ENCODE measurements around the gene GRK3. TPM values are rescaled to one million over a fixed set of nuclear protein-coding genes. Genes with fewer than 3 reads are reported as not detected.

GRK3 gene
- total and polyA plus RNA-seq, 2 of the 4 experiments (the other 2 are of a cell fraction) = 0.58 to 1.6 TPM

DNA sequence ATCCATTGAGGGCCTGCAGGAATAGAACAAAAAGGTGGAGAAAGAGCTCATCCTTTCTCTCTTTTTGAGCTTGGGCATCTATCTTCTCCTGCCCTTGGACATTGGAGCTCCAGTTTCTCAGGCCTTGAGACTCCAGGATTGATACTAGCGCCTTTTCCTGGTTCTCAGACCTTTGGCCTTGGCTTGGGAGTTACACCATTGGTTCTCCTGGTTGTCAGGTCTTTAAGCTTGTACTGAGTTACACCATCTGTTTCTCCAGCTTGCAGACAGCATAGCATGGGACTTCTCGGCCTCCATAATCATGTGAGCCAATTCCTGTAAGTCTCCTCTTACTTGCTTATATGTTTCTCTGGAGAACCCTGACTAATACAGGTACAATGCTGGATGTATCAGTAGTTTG is 72.6 kb downstream of the GRK3 start:
- no CpG with 5 or more reads among the region's 2 CpGs for WGBS, 2 experiments (ENCODE audit: extremely low coverage in 2 of 2, insufficient read length in 1 of 2)
- Histone ChIP-seq H2BK5ac (ENCODE audit: low read depth, low read length, poor library complexity, severe bottlenecking) (no peak overlapping the region), H3K9me1 (ENCODE audit: insufficient read depth, low read length) (no peaks in the 10 kb centered on the region), H4K91ac (ENCODE audit: insufficient read depth, low read depth, low read length) (no peak overlapping the region), H3K27ac (ENCODE audit: insufficient read depth, low read length) (no peak overlapping the region), H3K4me3 (ENCODE audit: insufficient read depth, low read depth, low read length) (no peak overlapping the region), H2BK15ac (ENCODE audit: low read depth, low read length) (no peak overlapping the region), H3K9me3 (ENCODE audit: control insufficient read depth, insufficient read depth, low read length) (no peaks in the 10 kb centered on the region), H3K36me3 (ENCODE audit: control insufficient read depth, insufficient read depth, low read length) (no peaks in the 10 kb centered on the region), H2AK9ac (replicated peaks; ENCODE audit: low read depth, low read length, poor library complexity) (no peak overlapping the region), H4K20me1 (ENCODE audit: insufficient read depth, low read length) (no peaks in the 10 kb centered on the region), H4K5ac (ENCODE audit: low read depth, low read length) (no peak overlapping the region), H2BK20ac (ENCODE audit: low read depth, low read length) (no peak overlapping the region), H3K79me1 (ENCODE audit: low read depth in 1 of 2, low read length in 2 of 2) (no peaks in the 10 kb centered on the region), H2BK120ac (ENCODE audit: low read depth, low read length) (no peak overlapping the region), H2AFZ (replicated peaks; ENCODE audit: low read length, poor library complexity) (no peak overlapping the region), H3K4ac (ENCODE audit: low read depth, low read length) (no peak overlapping the region), H2AK5ac (ENCODE audit: low read depth, low read length) (no peak overlapping the region), H3K56ac (ENCODE audit: extremely low read depth, insufficient read depth, low read length) (no peak overlapping the region), H3K23ac (ENCODE audit: low read depth, low read length) (no peak overlapping the region), H3K4me1 (ENCODE audit: control insufficient read depth, insufficient read depth, low read length) (no peaks in the 10 kb centered on the region), H3K14ac (replicated peaks; ENCODE audit: low read depth, low read length) (no peak overlapping the region), H3K9ac (ENCODE audit: low read depth, low read length) (no peak overlapping the region), H4K8ac (ENCODE audit: low read depth in 2 of 2, low read length in 2 of 2) (no peak overlapping the region), H3K27me3 (ENCODE audit: control insufficient read depth, insufficient read depth, low read length) (no peaks in the 10 kb centered on the region), H3K18ac (ENCODE audit: low read depth, low read length) (no peak overlapping the region), H3K4me2 (ENCODE audit: low read depth, low read length) (no peak overlapping the region)
- ChIA-PET CTCF (interaction anchor here (0.6 kb wide), 1 partner anchor 137 kb away, joined by 3 read pairs; no protein-coding TSS in a partner anchor), POLR2A (ENCODE audit: unreplicated experiment) (no interaction called here)
- DNase-seq (no peak), ATAC-seq (ENCODE audit: low read depth) (no peak)
- dilution Hi-C loops (cut with HindIII; ENCODE audit: low sequenced_read_pairs, unreplicated experiment) (no loop called here), in situ Hi-C loops (cut with MboI; ENCODE audit: low sequenced_read_pairs) (no loop called here), intact Hi-C loops (cut with micrococcal nuclease) (no loop called here)
- TF ChIP-seq RFX5 (IDR thresholded peaks at IDR 0.05; ENCODE audit: low read depth, low read length) (no peak), RCOR1 (IDR thresholded peaks at IDR 0.05; ENCODE audit: insufficient replicate concordance, low read length) (no peak), MAFK (IDR thresholded peaks at IDR 0.05; ENCODE audit: low read depth, low read length) (no peak), CEBPB (IDR thresholded peaks at IDR 0.05; ENCODE audit: low read depth, low read length) (no peak)
- TF ChIP-seq, protein P1, sequence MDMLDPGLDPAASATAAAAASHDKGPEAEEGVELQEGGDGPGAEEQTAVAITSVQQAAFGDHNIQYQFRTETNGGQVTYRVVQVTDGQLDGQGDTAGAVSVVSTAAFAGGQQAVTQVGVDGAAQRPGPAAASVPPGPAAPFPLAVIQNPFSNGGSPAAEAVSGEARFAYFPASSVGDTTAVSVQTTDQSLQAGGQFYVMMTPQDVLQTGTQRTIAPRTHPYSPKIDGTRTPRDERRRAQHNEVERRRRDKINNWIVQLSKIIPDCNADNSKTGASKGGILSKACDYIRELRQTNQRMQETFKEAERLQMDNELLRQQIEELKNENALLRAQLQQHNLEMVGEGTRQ (IDR thresholded peaks at IDR 0.05; ENCODE audit: low read depth, low read length) = no peak
- TF ChIP-seq, protein P2, sequence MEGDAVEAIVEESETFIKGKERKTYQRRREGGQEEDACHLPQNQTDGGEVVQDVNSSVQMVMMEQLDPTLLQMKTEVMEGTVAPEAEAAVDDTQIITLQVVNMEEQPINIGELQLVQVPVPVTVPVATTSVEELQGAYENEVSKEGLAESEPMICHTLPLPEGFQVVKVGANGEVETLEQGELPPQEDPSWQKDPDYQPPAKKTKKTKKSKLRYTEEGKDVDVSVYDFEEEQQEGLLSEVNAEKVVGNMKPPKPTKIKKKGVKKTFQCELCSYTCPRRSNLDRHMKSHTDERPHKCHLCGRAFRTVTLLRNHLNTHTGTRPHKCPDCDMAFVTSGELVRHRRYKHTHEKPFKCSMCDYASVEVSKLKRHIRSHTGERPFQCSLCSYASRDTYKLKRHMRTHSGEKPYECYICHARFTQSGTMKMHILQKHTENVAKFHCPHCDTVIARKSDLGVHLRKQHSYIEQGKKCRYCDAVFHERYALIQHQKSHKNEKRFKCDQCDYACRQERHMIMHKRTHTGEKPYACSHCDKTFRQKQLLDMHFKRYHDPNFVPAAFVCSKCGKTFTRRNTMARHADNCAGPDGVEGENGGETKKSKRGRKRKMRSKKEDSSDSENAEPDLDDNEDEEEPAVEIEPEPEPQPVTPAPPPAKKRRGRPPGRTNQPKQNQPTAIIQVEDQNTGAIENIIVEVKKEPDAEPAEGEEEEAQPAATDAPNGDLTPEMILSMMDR (conservative IDR thresholded peaks at IDR 0.05; ENCODE audit: low read depth, low read length) = no peak
- no TSS peak for BruUV-seq (replicated peaks)

Measured in IMR-90 (cell line).